ENCODE measurements around the gene FAM131C. TPM values are rescaled to one million over a fixed set of nuclear protein-coding genes. Genes with fewer than 3 reads are reported as not detected.

Gene FAM131C
- total and polyA plus RNA-seq, 10 of the 15 experiments (the other 5 are each of a cell fraction or from before 2014, with no cell fraction given), result 0.03 TPM; not detected in 9

GRCh38 chr1:16046842-16047241 is 26.6 kb downstream of the FAM131C start:
- ChIA-PET RAD21 (ENCODE audit: unreplicated experiment) (interaction anchor here (0.5 kb wide), 1 partner anchor 178 kb away, joined by 3 read pairs; no protein-coding TSS in a partner anchor), CTCF (no interaction called here), SMC1A (ENCODE audit: uncharacterized antibody, unreplicated experiment) (interaction anchor here (1.2 kb wide), 1 partner anchor 36 kb away, joined by 4 read pairs; no protein-coding TSS in a partner anchor), POLR2A (no interaction called here)
- no peak for TF ChIP-seq SUZ12 (IDR thresholded peaks at IDR 0.05; ENCODE audit: unreplicated experiment)
- TF ChIP-seq SPI1 (IDR thresholded peaks at IDR 0.05; ENCODE audit: borderline replicate concordance, insufficient read depth, low read depth, low read length), result no peak
- TF ChIP-seq REST (IDR thresholded peaks at IDR 0.05; ENCODE audit: low read depth, low read length), result no peak
- TF ChIP-seq NKRF (conservative IDR thresholded peaks at IDR 0.05), result no peak
- no peak for TF ChIP-seq PBX3 (IDR thresholded peaks at IDR 0.05; ENCODE audit: insufficient replicate concordance, low read depth, low read length)
- no peak for TF ChIP-seq CBX5 (IDR thresholded peaks at IDR 0.05; ENCODE audit: low read depth)
- TF ChIP-seq MEF2A (IDR thresholded peaks at IDR 0.05; ENCODE audit: insufficient read depth, low read depth, low read length), result no peak
- TF ChIP-seq PRDM15 (CRISPR knock-in tag; IDR thresholded peaks at IDR 0.05), result no peak
- no peak for TF ChIP-seq BCLAF1 (IDR thresholded peaks at IDR 0.05)
- no peak overlapping the region for H3K4me2 ChIP-seq (ENCODE audit: control insufficient read depth, insufficient read depth)
- H3K79me2 ChIP-seq (ENCODE audit: control insufficient read depth, insufficient read depth, low read length), result no peaks in the 10 kb centered on the region
- no peak overlapping the region for H2AFZ ChIP-seq (ENCODE audit: control insufficient read depth, low read depth, low read length)
- no TSS peak for BruUV-seq (replicated peaks)
- H3K27ac ChIP-seq (ENCODE audit: control insufficient read depth, insufficient read depth), result no peak overlapping the region
- no peaks in the 10 kb centered on the region for H4K20me1 ChIP-seq (ENCODE audit: control insufficient read depth, insufficient read depth)
- intact Hi-C loops (cut with micrococcal nuclease; ENCODE audit: unreplicated experiment), result no loop called here
- no peaks in the 10 kb centered on the region for H3K36me3 ChIP-seq (ENCODE audit: control insufficient read depth in 2 of 2, insufficient read depth in 2 of 2, low read length in 1 of 2)
- WGBS (ENCODE audit: insufficient coverage, insufficient replicate concordance, low lambda C conversion rate, missing lambda C conversion rate), result 4% methylated on average over 7 of the region's 7 CpGs
- no peaks in the 10 kb centered on the region; a peak in 3 of 4 replicates for H3K27me3 ChIP-seq (replicated peaks in 1 of 2; ENCODE audit: control insufficient read depth in 2 of 2, insufficient read depth in 2 of 2, low read length in 1 of 2)
- FAIRE-seq (no peak), ATAC-seq (peak; percentile 9; the same call in 1 of the 3 replicates), DNase-seq (ENCODE audit: low read depth, low spot score) (no peak)
- in situ Hi-C loops (cut with MboI), result no loop called here
- no peak overlapping the region for H3K4me3 ChIP-seq
- no peaks in the 10 kb centered on the region for H3K9me3 ChIP-seq (replicated peaks; ENCODE audit: control insufficient read depth, insufficient read depth, low read length)
- H3K9ac ChIP-seq (ENCODE audit: control insufficient read depth, insufficient read depth, low read length), result no peak overlapping the region
- no peaks in the 10 kb centered on the region for H3K4me1 ChIP-seq (ENCODE audit: control insufficient read depth, insufficient read depth, low read length)

Data from GM12878 (cell line).